HepG2 (cell line): ENCODE data around the gene HES6. TPM values are rescaled to one million over a fixed set of nuclear protein-coding genes. Genes with fewer than 3 reads are reported as not detected.

Experiments
- DMAP1 ChIP-seq: IDR thresholded peaks from 2 replicates; pipeline ENCODE4 v1.6.1; 2016
- FOXO1 ChIP-seq: sonication (generic); formaldehyde crosslinking; IDR thresholded peaks from 2 replicates; pipeline ENCODE4 v1.4.0; 2020; ENCODE audit warnings: missing genetic modification reagents
- JDP2 ChIP-seq: sonication (generic); formaldehyde crosslinking; IDR thresholded peaks from 2 replicates; pipeline ENCODE4 v1.8.1; 2022; ENCODE audit warnings: missing genetic modification reagents, borderline replicate concordance
- MTF1 ChIP-seq: sonication (generic); formaldehyde crosslinking; IDR thresholded peaks from 2 replicates; pipeline ENCODE4 v1.5.0; 2020; ENCODE audit warnings: missing genetic modification reagents
- NCOA5 ChIP-seq: sonication (generic); formaldehyde crosslinking; IDR thresholded peaks from 2 replicates; pipeline ENCODE4 v1.4.0; 2020; ENCODE audit warnings: missing genetic modification reagents
- NONO ChIP-seq, 2 experiments: fragments of 450-650 bp in 1 of 2; sonication (generic) in 1 of 2; formaldehyde crosslinking in 1 of 2; IDR thresholded peaks in 1 of 2; conservative IDR thresholded peaks in 1 of 2; 2 replicates each; pipeline versions ENCODE4 v1.6.1 to v1.8.0; 2017 to 2022; ENCODE audit warnings: mild to moderate bottlenecking in 1 of 2, missing genetic modification reagents in 1 of 2, moderate library complexity in 1 of 2
- RBFOX2 ChIP-seq: fragments of 200-400 bp; formaldehyde crosslinking; IDR thresholded peaks from 2 replicates; pipeline ENCODE4 v1.6.1; 2017; ENCODE audit warnings: low read depth, mild to moderate bottlenecking, low read length
- SIX4 ChIP-seq: sonication (generic); formaldehyde crosslinking; IDR thresholded peaks from 2 replicates; pipeline ENCODE4 v1.4.0; 2020; ENCODE audit warnings: missing genetic modification reagents
- ZBTB42 ChIP-seq: sonication (generic); formaldehyde crosslinking; IDR thresholded peaks from 2 replicates; pipeline ENCODE4 v1.5.0; 2020; ENCODE audit warnings: mild to moderate bottlenecking, missing genetic modification reagents
- ZNF160 ChIP-seq: sonication (generic); formaldehyde crosslinking; IDR thresholded peaks from 2 replicates; pipeline ENCODE4 v1.8.0; 2022; ENCODE audit warnings: mild to moderate bottlenecking, inconsistent platforms, missing genetic modification reagents
- ZNF430 ChIP-seq: sonication (generic); formaldehyde crosslinking; IDR thresholded peaks from 2 replicates; pipeline ENCODE4 v1.9.0; 2021; ENCODE audit warnings: mild to moderate bottlenecking, missing genetic modification reagents
- ZNF44 ChIP-seq: sonication (generic); formaldehyde crosslinking; IDR thresholded peaks from 2 replicates; pipeline ENCODE4 v1.5.1; 2020; ENCODE audit warnings: mild to moderate bottlenecking, missing genetic modification reagents
- ZNF720 ChIP-seq: sonication (generic); formaldehyde crosslinking; IDR thresholded peaks from 2 replicates; pipeline ENCODE4 v1.4.0; 2020; ENCODE audit warnings: missing genetic modification reagents
- ZNF790 ChIP-seq: sonication (generic); formaldehyde crosslinking; IDR thresholded peaks from 2 replicates; pipeline ENCODE4 v1.8.0; 2022; ENCODE audit warnings: missing genetic modification reagents, mild to moderate bottlenecking, borderline replicate concordance
- ZNF891 ChIP-seq: sonication (generic); formaldehyde crosslinking; IDR thresholded peaks from 2 replicates; pipeline ENCODE4 v1.5.0; 2020; ENCODE audit warnings: mild to moderate bottlenecking, missing genetic modification reagents
- polyA plus RNA-seq, 8 experiments: library from polyadenylated mRNA; depleted of rRNA in 3 of 8; stranded (reverse) in 7 of 8; unstranded in 1 of 8; fragments of >200 nt; fragmentation: Illumina TruSeq in 4 of 8; extraction: Trizol in 4 of 8; gene quantifications; 2 replicates each; pipeline versions ENCODE4 v1.2.1 to v1.2.3, GENCODE V29; 2011 to 2016; ENCODE audit warnings: low read depth in 4 of 8, missing spikeins in 1 of 8, mixed read lengths in 1 of 8; ENCODE audit not compliant: insufficient read depth in 1 of 8
- total RNA-seq, 5 experiments: library from RNA; depleted of rRNA; stranded (reverse); fragments of >200 nt; fragmentation: Illumina TruSeq; extraction: Trizol; gene quantifications; 2 replicates each; pipeline ENCODE4 v1.2.3, GENCODE V29; 2016; ENCODE audit warnings: low read depth in 1 of 5
- TF ChIP-seq, protein P1 (sequence below): sonication (generic); formaldehyde crosslinking; conservative IDR thresholded peaks from 2 replicates; pipeline ENCODE4 v1.8.0; 2022; ENCODE audit warnings: low read depth, missing genetic modification reagents
- TF ChIP-seq, protein P2 (sequence below): sonication (generic); formaldehyde crosslinking; IDR thresholded peaks from 2 replicates; pipeline ENCODE4 v1.5.0; 2020; ENCODE audit warnings: mild to moderate bottlenecking, missing genetic modification reagents, moderate library complexity
- TF ChIP-seq, protein P3 (sequence below): sonication (generic); formaldehyde crosslinking; IDR thresholded peaks from 2 replicates; pipeline ENCODE4 v1.8.0; 2022; ENCODE audit warnings: mild to moderate bottlenecking, missing genetic modification reagents, borderline replicate concordance
- TF ChIP-seq, protein P4 (sequence below): sonication (generic); formaldehyde crosslinking; IDR thresholded peaks from 2 replicates; pipeline ENCODE4 v1.9.0; 2021; ENCODE audit warnings: missing genetic modification reagents, mild to moderate bottlenecking, borderline replicate concordance
- TF ChIP-seq, protein P5 (sequence below): sonication (generic); formaldehyde crosslinking; IDR thresholded peaks from 2 replicates; pipeline ENCODE4 v1.4.0; 2020; ENCODE audit warnings: missing genetic modification reagents

HES6 gene
- total and polyA plus RNA-seq, 2 of the 13 experiments (the other 11 are each of a cell fraction or from before 2014, with no cell fraction given), result 19.5 to 82.8 TPM

DNA sequence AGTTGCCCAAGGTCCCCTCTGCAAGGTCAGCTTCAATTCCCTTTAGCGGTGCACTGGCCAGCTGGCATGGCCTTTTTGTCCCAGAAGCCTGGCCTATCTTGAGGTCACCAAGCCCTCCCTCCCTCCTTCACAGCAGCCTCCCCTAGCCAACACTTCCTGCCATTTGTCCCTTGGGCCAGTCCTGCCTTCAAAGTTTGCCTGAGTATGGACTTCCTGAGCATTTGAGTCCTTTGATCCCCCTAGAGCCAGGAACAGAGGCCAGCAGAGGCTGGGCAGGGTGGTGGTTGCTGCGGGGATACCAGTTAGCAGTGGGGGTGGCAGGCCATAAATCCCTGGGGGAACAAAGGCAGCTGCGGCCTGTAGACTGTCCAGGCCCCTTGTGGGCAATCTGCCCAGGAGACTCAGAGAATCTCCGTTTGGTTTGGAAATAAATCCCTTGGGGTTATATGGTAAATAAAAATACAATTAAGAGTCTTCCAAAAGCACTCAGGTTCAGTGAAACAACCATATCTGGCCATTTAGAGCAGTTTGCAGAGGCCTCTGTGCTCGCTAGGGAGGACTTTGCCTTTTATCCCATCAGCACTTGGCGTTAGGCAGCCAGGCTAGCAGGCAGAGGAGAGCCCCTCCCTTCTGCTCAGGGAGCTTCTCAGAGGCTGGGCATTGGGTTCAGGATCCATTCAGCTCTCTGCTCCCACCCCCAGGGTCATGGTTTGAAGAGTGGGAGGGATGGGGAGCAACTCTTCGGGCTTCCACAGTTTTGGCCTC lies 3.1 kb upstream of the HES6 start (continued):
- TF ChIP-seq, protein P1, sequence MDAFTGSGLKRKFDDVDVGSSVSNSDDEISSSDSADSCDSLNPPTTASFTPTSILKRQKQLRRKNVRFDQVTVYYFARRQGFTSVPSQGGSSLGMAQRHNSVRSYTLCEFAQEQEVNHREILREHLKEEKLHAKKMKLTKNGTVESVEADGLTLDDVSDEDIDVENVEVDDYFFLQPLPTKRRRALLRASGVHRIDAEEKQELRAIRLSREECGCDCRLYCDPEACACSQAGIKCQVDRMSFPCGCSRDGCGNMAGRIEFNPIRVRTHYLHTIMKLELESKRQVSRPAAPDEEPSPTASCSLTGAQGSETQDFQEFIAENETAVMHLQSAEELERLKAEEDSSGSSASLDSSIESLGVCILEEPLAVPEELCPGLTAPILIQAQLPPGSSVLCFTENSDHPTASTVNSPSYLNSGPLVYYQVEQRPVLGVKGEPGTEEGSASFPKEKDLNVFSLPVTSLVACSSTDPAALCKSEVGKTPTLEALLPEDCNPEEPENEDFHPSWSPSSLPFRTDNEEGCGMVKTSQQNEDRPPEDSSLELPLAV (CRISPR knock-in tag), result no peak
- TF ChIP-seq ZNF44 (no peak), MTF1 (CRISPR knock-in tag) (no peak), RBFOX2 (0 out of 2 replicates have a peak, but pooled peaks have one; percentile 29), ZNF430 (CRISPR knock-in tag) (peak; percentile 62; the same call in 1 of the 2 replicates), JDP2 (no peak), FOXO1 (CRISPR knock-in tag) (no peak), DMAP1 (CRISPR knock-in tag) (peak; percentile 62), ZBTB42 (no peak), NONO (IDR thresholded peaks at IDR 0.05) (no peak), NONO (CRISPR knock-in tag; conservative IDR thresholded peaks at IDR 0.05) (no peak), ZNF790 (CRISPR knock-in tag) (no peak), SIX4 (CRISPR knock-in tag) (no peak), ZNF160 (no peak), ZNF720 (CRISPR knock-in tag) (no peak), ZNF891 (CRISPR knock-in tag) (0 out of 2 replicates have a peak, but pooled peaks have one; percentile 61), NCOA5 (CRISPR knock-in tag) (no peak)
- TF ChIP-seq, protein P2, sequence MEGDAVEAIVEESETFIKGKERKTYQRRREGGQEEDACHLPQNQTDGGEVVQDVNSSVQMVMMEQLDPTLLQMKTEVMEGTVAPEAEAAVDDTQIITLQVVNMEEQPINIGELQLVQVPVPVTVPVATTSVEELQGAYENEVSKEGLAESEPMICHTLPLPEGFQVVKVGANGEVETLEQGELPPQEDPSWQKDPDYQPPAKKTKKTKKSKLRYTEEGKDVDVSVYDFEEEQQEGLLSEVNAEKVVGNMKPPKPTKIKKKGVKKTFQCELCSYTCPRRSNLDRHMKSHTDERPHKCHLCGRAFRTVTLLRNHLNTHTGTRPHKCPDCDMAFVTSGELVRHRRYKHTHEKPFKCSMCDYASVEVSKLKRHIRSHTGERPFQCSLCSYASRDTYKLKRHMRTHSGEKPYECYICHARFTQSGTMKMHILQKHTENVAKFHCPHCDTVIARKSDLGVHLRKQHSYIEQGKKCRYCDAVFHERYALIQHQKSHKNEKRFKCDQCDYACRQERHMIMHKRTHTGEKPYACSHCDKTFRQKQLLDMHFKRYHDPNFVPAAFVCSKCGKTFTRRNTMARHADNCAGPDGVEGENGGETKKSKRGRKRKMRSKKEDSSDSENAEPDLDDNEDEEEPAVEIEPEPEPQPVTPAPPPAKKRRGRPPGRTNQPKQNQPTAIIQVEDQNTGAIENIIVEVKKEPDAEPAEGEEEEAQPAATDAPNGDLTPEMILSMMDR (CRISPR knock-in tag), result 0 out of 2 replicates have a peak, but pooled peaks have one; percentile 12
- TF ChIP-seq, protein P3, sequence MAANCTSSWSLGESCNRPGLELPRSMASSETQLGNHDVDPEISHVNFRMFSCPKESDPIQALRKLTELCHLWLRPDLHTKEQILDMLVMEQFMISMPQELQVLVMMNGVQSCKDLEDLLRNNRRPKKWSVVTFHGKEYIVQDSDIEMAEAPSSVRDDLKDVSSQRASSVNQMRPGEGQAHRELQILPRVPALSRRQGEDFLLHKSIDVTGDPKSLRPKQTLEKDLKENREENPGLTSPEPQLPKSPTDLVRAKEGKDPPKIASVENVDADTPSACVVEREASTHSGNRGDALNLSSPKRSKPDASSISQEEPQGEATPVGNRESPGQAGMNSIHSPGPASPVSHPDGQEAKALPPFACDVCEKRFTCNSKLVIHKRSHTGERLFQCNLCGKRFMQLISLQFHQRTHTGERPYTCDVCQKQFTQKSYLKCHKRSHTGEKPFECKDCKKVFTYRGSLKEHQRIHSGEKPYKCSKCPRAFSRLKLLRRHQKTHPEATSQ (CRISPR knock-in tag), result no peak
- TF ChIP-seq, protein P4, sequence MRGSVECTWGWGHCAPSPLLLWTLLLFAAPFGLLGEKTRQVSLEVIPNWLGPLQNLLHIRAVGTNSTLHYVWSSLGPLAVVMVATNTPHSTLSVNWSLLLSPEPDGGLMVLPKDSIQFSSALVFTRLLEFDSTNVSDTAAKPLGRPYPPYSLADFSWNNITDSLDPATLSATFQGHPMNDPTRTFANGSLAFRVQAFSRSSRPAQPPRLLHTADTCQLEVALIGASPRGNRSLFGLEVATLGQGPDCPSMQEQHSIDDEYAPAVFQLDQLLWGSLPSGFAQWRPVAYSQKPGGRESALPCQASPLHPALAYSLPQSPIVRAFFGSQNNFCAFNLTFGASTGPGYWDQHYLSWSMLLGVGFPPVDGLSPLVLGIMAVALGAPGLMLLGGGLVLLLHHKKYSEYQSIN (CRISPR knock-in tag), result no peak
- TF ChIP-seq, protein P5, sequence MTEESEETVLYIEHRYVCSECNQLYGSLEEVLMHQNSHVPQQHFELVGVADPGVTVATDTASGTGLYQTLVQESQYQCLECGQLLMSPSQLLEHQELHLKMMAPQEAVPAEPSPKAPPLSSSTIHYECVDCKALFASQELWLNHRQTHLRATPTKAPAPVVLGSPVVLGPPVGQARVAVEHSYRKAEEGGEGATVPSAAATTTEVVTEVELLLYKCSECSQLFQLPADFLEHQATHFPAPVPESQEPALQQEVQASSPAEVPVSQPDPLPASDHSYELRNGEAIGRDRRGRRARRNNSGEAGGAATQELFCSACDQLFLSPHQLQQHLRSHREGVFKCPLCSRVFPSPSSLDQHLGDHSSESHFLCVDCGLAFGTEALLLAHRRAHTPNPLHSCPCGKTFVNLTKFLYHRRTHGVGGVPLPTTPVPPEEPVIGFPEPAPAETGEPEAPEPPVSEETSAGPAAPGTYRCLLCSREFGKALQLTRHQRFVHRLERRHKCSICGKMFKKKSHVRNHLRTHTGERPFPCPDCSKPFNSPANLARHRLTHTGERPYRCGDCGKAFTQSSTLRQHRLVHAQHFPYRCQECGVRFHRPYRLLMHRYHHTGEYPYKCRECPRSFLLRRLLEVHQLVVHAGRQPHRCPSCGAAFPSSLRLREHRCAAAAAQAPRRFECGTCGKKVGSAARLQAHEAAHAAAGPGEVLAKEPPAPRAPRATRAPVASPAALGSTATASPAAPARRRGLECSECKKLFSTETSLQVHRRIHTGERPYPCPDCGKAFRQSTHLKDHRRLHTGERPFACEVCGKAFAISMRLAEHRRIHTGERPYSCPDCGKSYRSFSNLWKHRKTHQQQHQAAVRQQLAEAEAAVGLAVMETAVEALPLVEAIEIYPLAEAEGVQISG (CRISPR knock-in tag), result 0 out of 2 replicates have a peak, but pooled peaks have one; percentile 22
